ENCODE data around the gene ZC3H15.
A peak's percentile ranks its signal among the peaks of the same experiment; 100 is the strongest.
"Not testable (repeated sequence)": the region's sequence is repeated elsewhere in the genome, so short reads cannot be mapped to it uniquely, and the experiment has no call there.

Gene ZC3H15

GRCh38 chr2:186485871-186486650 lies at the start of gene ZC3H15:
Gene ZC3H15, plus strand, starts transcription at chr2:186486260. Its CDS starts 123 bp downstream, at chr2:186486383.
- Mint-ChIP-seq H3K27ac (peak within 1 kb of the TSS; percentile 100), H3K36me3 (peaks cover 10% of the 10 kb centered on the region), H3K9me3 (no peaks in the 10 kb centered on the region), H3K4me1 (peaks cover 74% of the 10 kb centered on the region), H3K4me3 (peak within 1 kb of the TSS; percentile 100), H3K27me3 (no peaks in the 10 kb centered on the region)

GRCh38 chr2:186437719-186438118 lies 48.3 kb upstream of the ZC3H15 start:
- H3K27ac Mint-ChIP-seq = no peak overlapping the region
- H3K4me3 Mint-ChIP-seq = no peak overlapping the region
- H3K27me3 Mint-ChIP-seq = no peaks in the 10 kb centered on the region
- peaks cover 7% of the 10 kb centered on the region for H3K9me3 Mint-ChIP-seq
- H3K36me3 Mint-ChIP-seq = peaks cover 26% of the 10 kb centered on the region
- H3K4me1 Mint-ChIP-seq = peaks cover 6% of the 10 kb centered on the region

GRCh38 chr2:186439673-186440095 lies 46.4 kb upstream of the ZC3H15 start:
- H3K36me3 Mint-ChIP-seq = peaks cover 22% of the 10 kb centered on the region
- not testable (repeated sequence) for H3K9me3 Mint-ChIP-seq, H3K4me3 Mint-ChIP-seq, H3K27me3 Mint-ChIP-seq, H3K27ac Mint-ChIP-seq, H3K4me1 Mint-ChIP-seq

- H3K4me3 Mint-ChIP-seq = no peak overlapping the region
Observed at GRCh38 chr2:186440506-186440905, 45.6 kb upstream of the ZC3H15 start.

GRCh38 chr2:186442885-186443284 lies 43.2 kb upstream of the ZC3H15 start:
- H3K27me3 Mint-ChIP-seq = no peaks in the 10 kb centered on the region
- H3K36me3 Mint-ChIP-seq = peaks cover 21% of the 10 kb centered on the region
- H3K4me1 Mint-ChIP-seq = peaks cover 6% of the 10 kb centered on the region
- H3K27ac Mint-ChIP-seq = no peak overlapping the region
- H3K4me3 Mint-ChIP-seq = no peak overlapping the region
- peaks cover 7% of the 10 kb centered on the region for H3K9me3 Mint-ChIP-seq

More at GRCh38 chr2:186440506-186440905, 45.6 kb upstream of the ZC3H15 start:
- Mint-ChIP-seq H3K36me3 (peaks cover 22% of the 10 kb centered on the region), H3K4me1 (peaks cover 6% of the 10 kb centered on the region), H3K27ac (no peak overlapping the region), H3K27me3 (no peaks in the 10 kb centered on the region), H3K9me3 (peaks cover 7% of the 10 kb centered on the region)

- H3K36me3 Mint-ChIP-seq = peaks cover 13% of the 10 kb centered on the region
- H3K27me3 Mint-ChIP-seq = no peaks in the 10 kb centered on the region
- peaks cover 6% of the 10 kb centered on the region for H3K4me1 Mint-ChIP-seq
- no peak overlapping the region for H3K4me3 Mint-ChIP-seq
- H3K9me3 Mint-ChIP-seq = peaks cover 4% of the 10 kb centered on the region
- H3K27ac Mint-ChIP-seq = no peak overlapping the region
Observed at GRCh38 chr2:186443851-186444250, 42.2 kb upstream of the ZC3H15 start.

- H3K27ac Mint-ChIP-seq = no peak overlapping the region
- H3K27me3 Mint-ChIP-seq = no peaks in the 10 kb centered on the region
- no peaks in the 10 kb centered on the region for H3K9me3 Mint-ChIP-seq
- peaks cover 3% of the 10 kb centered on the region for H3K4me1 Mint-ChIP-seq
- no peak overlapping the region for H3K4me3 Mint-ChIP-seq
- H3K36me3 Mint-ChIP-seq = peaks cover 8% of the 10 kb centered on the region
Observed at GRCh38 chr2:186445506-186445905, 40.6 kb upstream of the ZC3H15 start.

- peaks cover 18% of the 10 kb centered on the region for H3K36me3 Mint-ChIP-seq
- no peaks in the 10 kb centered on the region for H3K27me3 Mint-ChIP-seq
- H3K4me3 Mint-ChIP-seq = no peak overlapping the region
- peaks cover 3% of the 10 kb centered on the region for H3K4me1 Mint-ChIP-seq
- no peaks in the 10 kb centered on the region for H3K9me3 Mint-ChIP-seq
- H3K27ac Mint-ChIP-seq = no peak overlapping the region
Observed at GRCh38 chr2:186455613-186456012, 30.4 kb upstream of the ZC3H15 start.

GRCh38 chr2:186456941-186457340 lies 29.1 kb upstream of the ZC3H15 start:
- Mint-ChIP-seq H3K36me3 (peaks cover 12% of the 10 kb centered on the region), H3K27me3 (no peaks in the 10 kb centered on the region), H3K9me3 (no peaks in the 10 kb centered on the region), H3K4me3 (no peak overlapping the region), H3K27ac (no peak overlapping the region), H3K4me1 (peaks cover 3% of the 10 kb centered on the region)

- no peaks in the 10 kb centered on the region for H3K9me3 Mint-ChIP-seq
- no peak overlapping the region for H3K4me3 Mint-ChIP-seq
- no peaks in the 10 kb centered on the region for H3K27me3 Mint-ChIP-seq
- H3K27ac Mint-ChIP-seq = no peak overlapping the region
- peaks cover 3% of the 10 kb centered on the region for H3K4me1 Mint-ChIP-seq
- H3K36me3 Mint-ChIP-seq = peaks cover 6% of the 10 kb centered on the region
Observed at GRCh38 chr2:186457908-186458307, 28.2 kb upstream of the ZC3H15 start.

- Mint-ChIP-seq H3K9me3 (no peaks in the 10 kb centered on the region), H3K4me1 (peaks cover 3% of the 10 kb centered on the region), H3K27me3 (no peaks in the 10 kb centered on the region), H3K27ac (no peak overlapping the region), H3K4me3 (no peak overlapping the region), H3K36me3 (peaks cover 6% of the 10 kb centered on the region)
Observed at GRCh38 chr2:186459009-186459408, 27.1 kb upstream of the ZC3H15 start.

- H3K36me3 Mint-ChIP-seq = peaks cover 4% of the 10 kb centered on the region
- peaks cover 3% of the 10 kb centered on the region for H3K4me1 Mint-ChIP-seq
- H3K4me3 Mint-ChIP-seq = no peak overlapping the region
- no peaks in the 10 kb centered on the region for H3K9me3 Mint-ChIP-seq
- no peak overlapping the region for H3K27ac Mint-ChIP-seq
- no peaks in the 10 kb centered on the region for H3K27me3 Mint-ChIP-seq
Observed at GRCh38 chr2:186460465-186460864, 25.6 kb upstream of the ZC3H15 start.

- H3K4me3 Mint-ChIP-seq = no peak overlapping the region
- H3K27ac Mint-ChIP-seq = no peak overlapping the region
- no peaks in the 10 kb centered on the region for H3K9me3 Mint-ChIP-seq
- H3K27me3 Mint-ChIP-seq = no peaks in the 10 kb centered on the region
- H3K4me1 Mint-ChIP-seq = peaks cover 4% of the 10 kb centered on the region
- peaks cover 13% of the 10 kb centered on the region for H3K36me3 Mint-ChIP-seq
Observed at GRCh38 chr2:186466743-186467142, 19.3 kb upstream of the ZC3H15 start.

- no peaks in the 10 kb centered on the region for H3K27me3 Mint-ChIP-seq
- peaks cover 13% of the 10 kb centered on the region for H3K36me3 Mint-ChIP-seq
- H3K27ac Mint-ChIP-seq = no peak overlapping the region
- H3K4me1 Mint-ChIP-seq = peaks cover 4% of the 10 kb centered on the region
- H3K9me3 Mint-ChIP-seq = no peaks in the 10 kb centered on the region
- no peak overlapping the region for H3K4me3 Mint-ChIP-seq
Observed at GRCh38 chr2:186467421-186467820, 18.6 kb upstream of the ZC3H15 start.

GRCh38 chr2:186472722-186473493 lies 13.2 kb upstream of the ZC3H15 start:
- not testable (repeated sequence) for H3K9me3 Mint-ChIP-seq, H3K4me1 Mint-ChIP-seq, H3K4me3 Mint-ChIP-seq, H3K27me3 Mint-ChIP-seq, H3K27ac Mint-ChIP-seq, H3K36me3 Mint-ChIP-seq

- H3K36me3 Mint-ChIP-seq, H3K27me3 Mint-ChIP-seq, H3K4me1 Mint-ChIP-seq, H3K9me3 Mint-ChIP-seq, H3K4me3 Mint-ChIP-seq, H3K27ac Mint-ChIP-seq: not testable (repeated sequence)
Observed at GRCh38 chr2:186474239-186474638, 11.8 kb upstream of the ZC3H15 start.

All from activated naive CD4-positive, alpha-beta T cell treated with anti-CD3 and anti-CD28 coated beads, Interleukin-2, amount 50 U/mL, for 24 hours (primary cell).